Panc1 (cell line): ENCODE measurements around the gene NBEAL1. TPM values are rescaled to one million over a fixed set of nuclear protein-coding genes. Genes with fewer than 3 reads are reported as not detected.
"Not testable (repeated sequence)": the region's sequence is repeated elsewhere in the genome, so short reads cannot be mapped to it uniquely, and the experiment has no call there.

Experiments used
- ATAC-seq: fragments of 200-7000 bp; cut with Tn5 transposase; 2 replicates; pipeline ENCODE4 v1.9.1; 2020; ENCODE audit warnings: mild to moderate bottlenecking, moderate library complexity
- BruUV-seq: library from RNA; stranded (reverse); fragments of 400-500 nt; replicated peaks from 2 replicates; lab custom pipeline; 2021; lab: Mats Ljungman, UMichigan
- CTCF ChIA-PET: fragments of 300-600 bp; sonication (Branson Sonifier 250); formaldehyde crosslinking; loops from one replicate; lab custom pipeline; 2022; ENCODE audit warnings: antibody characterized with exemption; lab: Charles Lee
- POLR2A ChIA-PET: fragments of 300-600 bp; sonication (Branson Sonifier 250); formaldehyde crosslinking; loops from one replicate; lab custom pipeline; 2022; ENCODE audit warnings: antibody characterized with exemption; lab: Charles Lee
- DNase-seq: peaks from one replicate; pipeline ENCODE4 v3.0.0-alpha.2; 2010; ENCODE audit warnings: low read depth, low spot score
- H3K27ac ChIP-seq: 2 replicates; pipeline ENCODE4 v1.5.1; 2011; ENCODE audit warnings: mild to moderate bottlenecking, low read length, inconsistent platforms
- H3K27me3 ChIP-seq: fragments of 200-500 bp; sonication (Bioruptor generic); 2 replicates; pipeline ENCODE4 v1.6.0; 2014; ENCODE audit warnings: low read length, inconsistent platforms; ENCODE audit not compliant: control insufficient read depth, insufficient read depth
- H3K36me3 ChIP-seq: fragments of 200-500 bp; sonication (Bioruptor generic); 2 replicates; pipeline ENCODE4 v1.5.1; 2014; ENCODE audit warnings: inconsistent platforms, mild to moderate bottlenecking, low read length, moderate library complexity; ENCODE audit not compliant: control insufficient read depth, insufficient read depth
- H3K4me1 ChIP-seq: 2 replicates; pipeline ENCODE4 v1.5.1; 2011; ENCODE audit warnings: inconsistent platforms, mild to moderate bottlenecking, low read length, moderate library complexity; ENCODE audit not compliant: control insufficient read depth, insufficient read depth
- H3K4me3 ChIP-seq, 2 experiments: 2 replicates each; pipeline ENCODE4 v1.5.1; 2011 to 2012; ENCODE audit warnings: low read depth in 2 of 2, low read length in 2 of 2, mild to moderate bottlenecking in 2 of 2, inconsistent platforms in 1 of 2, moderate library complexity in 1 of 2
- H3K9me3 ChIP-seq: fragments of 200-500 bp; sonication (Bioruptor generic); 2 replicates; pipeline ENCODE4 v1.5.1; 2014; ENCODE audit warnings: low read depth, mild to moderate bottlenecking, inconsistent platforms, low read length, moderate library complexity; ENCODE audit not compliant: control insufficient read depth, insufficient read depth
- POLR2AphosphoS5 ChIP-seq: IDR thresholded peaks from 2 replicates; pipeline ENCODE4 v1.6.1; 2012; ENCODE audit warnings: mild to moderate bottlenecking, low read depth, low read length, moderate library complexity
- SIN3A ChIP-seq: IDR thresholded peaks from 2 replicates; pipeline ENCODE4 v1.6.1; 2012; ENCODE audit warnings: low read depth, mild to moderate bottlenecking, low read length, moderate library complexity, borderline replicate concordance; ENCODE audit not compliant: insufficient read depth
- TCF7L2 ChIP-seq: IDR thresholded peaks from 2 replicates; pipeline ENCODE4 v1.6.1; 2011; ENCODE audit warnings: mild to moderate bottlenecking, low read depth, low read length, inconsistent platforms
- in situ Hi-C: cut with HindIII; loops from 2 replicates; pipeline ENCODE4 v1.10.0; 2016; ENCODE audit warnings: low sequenced_read_pairs, low pct_unique_long_range_greater_than_20kb
- intact Hi-C: fragments of 100-400 bp; cut with micrococcal nuclease; formaldehyde crosslinking; loops from one replicate; pipeline ENCODE4 v1.10.0; 2022; ENCODE audit not compliant: unreplicated experiment
- total RNA-seq: library from RNA; stranded (reverse); gene quantifications from one replicate; pipeline ENCODE4 v1.2.1, GENCODE V29; 2021; ENCODE audit not compliant: unreplicated experiment
- TF ChIP-seq, protein P1 (sequence below): fragments of 450-650 bp; IDR thresholded peaks from 2 replicates; pipeline ENCODE4 v1.5.1; 2017; ENCODE audit warnings: mild to moderate bottlenecking
- TF ChIP-seq, protein P2 (sequence below), 2 experiments: IDR thresholded peaks; 2 replicates each; pipeline ENCODE4 v1.6.1; 2011 to 2012; ENCODE audit warnings: low read depth in 2 of 2, control low read depth in 1 of 2, low read length in 1 of 2, mild to moderate bottlenecking in 1 of 2, moderate library complexity in 1 of 2; ENCODE audit not compliant: insufficient read depth in 1 of 2

The NBEAL1 gene
- total RNA-seq, 1 experiment from 2014 or later, result 26.1 TPM

DNA sequence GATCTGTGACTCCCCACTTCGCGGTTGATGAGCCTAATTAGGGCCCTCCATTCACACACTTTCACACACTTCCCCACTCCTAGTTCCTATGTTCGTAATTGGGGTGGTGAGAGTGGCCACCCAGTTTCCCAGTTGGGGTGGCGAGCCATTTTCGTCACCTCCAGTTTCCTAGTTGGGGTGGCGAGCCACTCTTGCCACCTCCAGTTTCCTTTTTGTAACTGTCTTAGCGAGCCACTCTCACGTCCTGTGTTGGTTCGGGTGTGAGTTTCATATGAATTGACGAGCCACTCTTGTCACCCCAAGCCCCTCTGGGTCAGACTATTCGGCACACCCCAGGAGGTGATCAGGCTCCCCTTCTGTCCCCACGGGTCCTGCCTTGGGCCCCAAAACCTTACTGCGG is 238.1 kb downstream of the NBEAL1 start:
- 0 out of 2 replicates have a peak, but pooled peaks cover 6% of the 10 kb centered on the region for H3K36me3 ChIP-seq
- no peaks in the 10 kb centered on the region for H3K9me3 ChIP-seq
- CTCF ChIA-PET, result no interaction called here
- BruUV-seq, result no TSS peak
- H3K27me3 ChIP-seq, result no peaks in the 10 kb centered on the region
- intact Hi-C loops, result no loop called here
- H3K4me1 ChIP-seq, result no peaks in the 10 kb centered on the region
- POLR2A ChIA-PET, result no interaction called here
- in situ Hi-C loops, result no loop called here
- TF ChIP-seq, protein P1, sequence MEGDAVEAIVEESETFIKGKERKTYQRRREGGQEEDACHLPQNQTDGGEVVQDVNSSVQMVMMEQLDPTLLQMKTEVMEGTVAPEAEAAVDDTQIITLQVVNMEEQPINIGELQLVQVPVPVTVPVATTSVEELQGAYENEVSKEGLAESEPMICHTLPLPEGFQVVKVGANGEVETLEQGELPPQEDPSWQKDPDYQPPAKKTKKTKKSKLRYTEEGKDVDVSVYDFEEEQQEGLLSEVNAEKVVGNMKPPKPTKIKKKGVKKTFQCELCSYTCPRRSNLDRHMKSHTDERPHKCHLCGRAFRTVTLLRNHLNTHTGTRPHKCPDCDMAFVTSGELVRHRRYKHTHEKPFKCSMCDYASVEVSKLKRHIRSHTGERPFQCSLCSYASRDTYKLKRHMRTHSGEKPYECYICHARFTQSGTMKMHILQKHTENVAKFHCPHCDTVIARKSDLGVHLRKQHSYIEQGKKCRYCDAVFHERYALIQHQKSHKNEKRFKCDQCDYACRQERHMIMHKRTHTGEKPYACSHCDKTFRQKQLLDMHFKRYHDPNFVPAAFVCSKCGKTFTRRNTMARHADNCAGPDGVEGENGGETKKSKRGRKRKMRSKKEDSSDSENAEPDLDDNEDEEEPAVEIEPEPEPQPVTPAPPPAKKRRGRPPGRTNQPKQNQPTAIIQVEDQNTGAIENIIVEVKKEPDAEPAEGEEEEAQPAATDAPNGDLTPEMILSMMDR, result no peak
- TF ChIP-seq, protein P2, sequence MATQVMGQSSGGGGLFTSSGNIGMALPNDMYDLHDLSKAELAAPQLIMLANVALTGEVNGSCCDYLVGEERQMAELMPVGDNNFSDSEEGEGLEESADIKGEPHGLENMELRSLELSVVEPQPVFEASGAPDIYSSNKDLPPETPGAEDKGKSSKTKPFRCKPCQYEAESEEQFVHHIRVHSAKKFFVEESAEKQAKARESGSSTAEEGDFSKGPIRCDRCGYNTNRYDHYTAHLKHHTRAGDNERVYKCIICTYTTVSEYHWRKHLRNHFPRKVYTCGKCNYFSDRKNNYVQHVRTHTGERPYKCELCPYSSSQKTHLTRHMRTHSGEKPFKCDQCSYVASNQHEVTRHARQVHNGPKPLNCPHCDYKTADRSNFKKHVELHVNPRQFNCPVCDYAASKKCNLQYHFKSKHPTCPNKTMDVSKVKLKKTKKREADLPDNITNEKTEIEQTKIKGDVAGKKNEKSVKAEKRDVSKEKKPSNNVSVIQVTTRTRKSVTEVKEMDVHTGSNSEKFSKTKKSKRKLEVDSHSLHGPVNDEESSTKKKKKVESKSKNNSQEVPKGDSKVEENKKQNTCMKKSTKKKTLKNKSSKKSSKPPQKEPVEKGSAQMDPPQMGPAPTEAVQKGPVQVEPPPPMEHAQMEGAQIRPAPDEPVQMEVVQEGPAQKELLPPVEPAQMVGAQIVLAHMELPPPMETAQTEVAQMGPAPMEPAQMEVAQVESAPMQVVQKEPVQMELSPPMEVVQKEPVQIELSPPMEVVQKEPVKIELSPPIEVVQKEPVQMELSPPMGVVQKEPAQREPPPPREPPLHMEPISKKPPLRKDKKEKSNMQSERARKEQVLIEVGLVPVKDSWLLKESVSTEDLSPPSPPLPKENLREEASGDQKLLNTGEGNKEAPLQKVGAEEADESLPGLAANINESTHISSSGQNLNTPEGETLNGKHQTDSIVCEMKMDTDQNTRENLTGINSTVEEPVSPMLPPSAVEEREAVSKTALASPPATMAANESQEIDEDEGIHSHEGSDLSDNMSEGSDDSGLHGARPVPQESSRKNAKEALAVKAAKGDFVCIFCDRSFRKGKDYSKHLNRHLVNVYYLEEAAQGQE (IDR thresholded peaks at IDR 0.05; ENCODE audit: insufficient read depth in 1 of 2, low read depth in 2 of 2, low read length in 1 of 2), result no peak
- TF ChIP-seq TCF7L2 (no peak), POLR2AphosphoS5 (no peak), SIN3A (no peak)
- no peak for DNase-seq
- H3K27ac ChIP-seq, result no peak overlapping the region
- H3K4me3 ChIP-seq, result no peak overlapping the region
- ATAC-seq, result no peak

DNA sequence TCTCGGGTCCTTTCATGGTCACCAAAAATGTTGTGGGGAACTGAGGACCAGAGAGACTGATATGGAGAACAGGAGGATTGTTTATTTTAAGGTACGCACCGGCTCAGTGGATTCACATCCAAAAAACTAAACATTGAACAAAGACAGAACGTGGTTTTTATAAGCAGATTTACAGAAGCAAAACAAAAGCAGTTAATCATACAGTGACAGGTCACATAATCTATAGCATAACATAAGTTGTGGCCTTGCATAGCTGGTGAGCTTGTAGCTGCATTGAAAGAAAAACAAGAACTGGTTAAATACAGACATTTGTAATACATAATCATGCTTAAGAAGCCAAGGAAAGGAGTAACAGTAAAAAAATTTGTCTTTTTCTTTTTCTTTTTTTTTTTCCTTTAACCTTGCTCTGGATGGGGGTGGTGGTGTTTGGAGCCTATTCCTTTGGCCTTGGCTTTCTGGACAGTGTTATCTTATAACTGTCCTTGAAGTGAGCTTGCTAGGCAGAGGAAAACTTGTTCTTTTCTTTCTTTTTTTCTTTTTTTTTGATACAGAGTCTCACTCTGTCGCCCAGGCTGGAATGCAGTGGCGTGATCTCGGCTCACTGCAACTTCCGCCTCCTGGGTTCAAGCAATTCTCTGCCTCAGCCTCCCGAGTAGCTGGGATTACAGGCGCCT is 238.9 kb downstream of the NBEAL1 start:
- H3K27me3 ChIP-seq, CTCF ChIA-PET, ATAC-seq, H3K4me3 ChIP-seq, H3K27ac ChIP-seq, H3K4me1 ChIP-seq, intact Hi-C loops, BruUV-seq, H3K36me3 ChIP-seq, POLR2A ChIA-PET, H3K9me3 ChIP-seq, in situ Hi-C loops, DNase-seq: not testable (repeated sequence)
